Measurements from ENCODE around the gene CERKL. TPM values are rescaled to one million over a fixed set of nuclear protein-coding genes. Genes with fewer than 3 reads are reported as not detected.

The CERKL gene
- total RNA-seq, 6 experiments from 2014 or later, result 0.07 to 0.09 TPM; not detected in 4

DNA sequence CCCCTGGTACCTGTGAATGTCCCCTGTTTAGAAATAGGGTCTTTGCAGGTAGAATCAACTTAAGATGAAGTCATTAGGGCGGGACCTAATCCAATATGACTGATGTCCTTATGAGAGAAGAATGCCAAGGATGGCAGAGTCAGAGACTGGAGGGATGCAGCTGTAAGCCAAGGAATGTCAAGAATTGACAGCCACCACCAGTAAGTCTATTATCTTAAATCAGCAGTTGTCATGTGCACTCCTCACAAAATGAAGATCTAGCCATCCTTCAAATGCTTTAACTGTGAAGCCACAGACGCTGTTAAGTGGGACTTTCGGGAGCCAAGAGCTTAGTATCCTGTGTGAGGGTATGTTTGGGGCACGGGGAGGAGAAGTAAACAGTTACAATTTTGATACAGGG is 116.5 kb downstream of the CERKL start:
- Mint-ChIP-seq H3K27me3 (ENCODE audit: insufficient read depth) (peaks cover 2% of the 10 kb centered on the region), H3K4me3 (no peak overlapping the region), H3K4me1 (ENCODE audit: low read depth) (peaks cover 8% of the 10 kb centered on the region), H3K36me3 (ENCODE audit: low read depth) (peaks cover 15% of the 10 kb centered on the region), H3K9me3 (no peaks in the 10 kb centered on the region), H3K27ac (no peak overlapping the region)
- TF ChIP-seq, protein P1, sequence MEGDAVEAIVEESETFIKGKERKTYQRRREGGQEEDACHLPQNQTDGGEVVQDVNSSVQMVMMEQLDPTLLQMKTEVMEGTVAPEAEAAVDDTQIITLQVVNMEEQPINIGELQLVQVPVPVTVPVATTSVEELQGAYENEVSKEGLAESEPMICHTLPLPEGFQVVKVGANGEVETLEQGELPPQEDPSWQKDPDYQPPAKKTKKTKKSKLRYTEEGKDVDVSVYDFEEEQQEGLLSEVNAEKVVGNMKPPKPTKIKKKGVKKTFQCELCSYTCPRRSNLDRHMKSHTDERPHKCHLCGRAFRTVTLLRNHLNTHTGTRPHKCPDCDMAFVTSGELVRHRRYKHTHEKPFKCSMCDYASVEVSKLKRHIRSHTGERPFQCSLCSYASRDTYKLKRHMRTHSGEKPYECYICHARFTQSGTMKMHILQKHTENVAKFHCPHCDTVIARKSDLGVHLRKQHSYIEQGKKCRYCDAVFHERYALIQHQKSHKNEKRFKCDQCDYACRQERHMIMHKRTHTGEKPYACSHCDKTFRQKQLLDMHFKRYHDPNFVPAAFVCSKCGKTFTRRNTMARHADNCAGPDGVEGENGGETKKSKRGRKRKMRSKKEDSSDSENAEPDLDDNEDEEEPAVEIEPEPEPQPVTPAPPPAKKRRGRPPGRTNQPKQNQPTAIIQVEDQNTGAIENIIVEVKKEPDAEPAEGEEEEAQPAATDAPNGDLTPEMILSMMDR (IDR thresholded peaks at IDR 0.05), result no peak
- no peak for DNase-seq

DNA sequence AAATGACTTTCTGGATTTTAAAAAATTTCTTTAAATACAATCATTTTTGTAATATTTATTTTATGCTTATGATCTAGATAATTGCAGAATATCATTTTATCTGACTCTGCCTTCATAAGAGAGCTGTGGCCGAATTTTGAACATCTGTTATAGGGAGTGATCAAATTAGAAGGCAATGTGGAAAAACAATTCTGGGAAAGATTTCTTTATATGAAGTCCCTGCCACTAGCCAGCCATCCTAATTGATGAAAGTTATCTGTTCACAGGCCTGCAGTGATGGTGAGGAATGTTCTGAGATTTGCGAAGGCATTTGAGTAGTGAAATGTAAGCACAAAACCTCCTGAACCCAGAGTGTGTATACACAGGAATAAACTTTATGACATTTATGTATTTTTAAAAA is 120.2 kb downstream of the CERKL start:
- no peaks in the 10 kb centered on the region for H3K9me3 Mint-ChIP-seq
- peaks cover 26% of the 10 kb centered on the region for H3K36me3 Mint-ChIP-seq (ENCODE audit: low read depth)
- no peaks in the 10 kb centered on the region; the same call in 1 of the 2 replicates for H3K27me3 Mint-ChIP-seq (ENCODE audit: insufficient read depth)
- TF ChIP-seq, protein P1 (IDR thresholded peaks at IDR 0.05), result no peak
- no peak overlapping the region for H3K27ac Mint-ChIP-seq
- H3K4me3 Mint-ChIP-seq, result no peak overlapping the region
- peaks cover 5% of the 10 kb centered on the region; the same call in 1 of the 2 replicates for H3K4me1 Mint-ChIP-seq (ENCODE audit: low read depth)
- no peak for DNase-seq

DNA sequence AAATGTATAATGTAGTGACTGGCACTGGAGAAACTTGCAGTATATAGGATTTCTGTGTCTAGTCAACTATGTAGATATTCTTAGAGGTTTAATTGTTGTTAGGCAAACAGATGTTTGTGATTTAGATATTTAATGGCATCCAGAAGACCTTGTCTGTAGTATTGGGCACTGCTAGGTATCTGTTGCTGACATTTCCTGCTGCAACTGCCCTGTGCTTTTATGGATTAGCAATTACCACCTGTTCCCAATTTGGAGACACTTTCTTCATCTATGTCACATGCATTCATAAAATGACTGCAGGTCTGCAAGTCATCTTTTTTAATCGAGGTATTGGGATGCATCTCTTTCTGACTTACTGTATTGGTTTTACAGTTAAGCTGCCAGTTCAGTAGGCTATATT is 128.5 kb downstream of the CERKL start:
- H3K9me3 Mint-ChIP-seq, result no peaks in the 10 kb centered on the region
- DNase-seq, result no peak
- H3K27me3 Mint-ChIP-seq (ENCODE audit: insufficient read depth), result no peaks in the 10 kb centered on the region
- H3K27ac Mint-ChIP-seq, result no peak overlapping the region
- H3K36me3 Mint-ChIP-seq (ENCODE audit: low read depth), result peaks cover 16% of the 10 kb centered on the region
- no peaks in the 10 kb centered on the region for H3K4me1 Mint-ChIP-seq (ENCODE audit: low read depth)
- no peak overlapping the region for H3K4me3 Mint-ChIP-seq
- TF ChIP-seq, protein P1 (IDR thresholded peaks at IDR 0.05), result no peak

DNA sequence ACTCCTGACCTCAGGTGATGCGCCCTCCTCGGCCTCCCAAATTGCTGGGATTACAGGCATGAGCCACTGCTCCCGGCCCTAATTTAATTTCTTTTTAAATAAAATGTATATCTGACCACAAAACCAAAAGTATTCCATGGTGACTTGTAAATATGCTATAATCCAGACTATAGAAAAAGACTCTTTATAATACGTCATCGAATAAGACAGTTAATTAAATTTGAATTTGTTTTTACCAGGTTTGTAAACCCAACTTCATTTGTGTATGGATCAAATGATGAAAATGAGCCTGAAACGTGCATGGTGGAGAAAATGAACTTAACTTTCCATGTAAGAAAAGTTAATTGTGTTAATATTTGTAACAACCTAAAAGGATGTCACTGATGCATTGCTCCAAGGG is 129.8 kb downstream of the CERKL start:
- Mint-ChIP-seq H3K27me3 (ENCODE audit: insufficient read depth) (no peaks in the 10 kb centered on the region), H3K9me3 (no peaks in the 10 kb centered on the region), H3K36me3 (ENCODE audit: low read depth) (peaks cover 10% of the 10 kb centered on the region), H3K4me3 (no peak overlapping the region), H3K4me1 (ENCODE audit: low read depth) (no peaks in the 10 kb centered on the region), H3K27ac (no peak overlapping the region)
- TF ChIP-seq, protein P1 (IDR thresholded peaks at IDR 0.05), result no peak
- no peak for DNase-seq

DNA sequence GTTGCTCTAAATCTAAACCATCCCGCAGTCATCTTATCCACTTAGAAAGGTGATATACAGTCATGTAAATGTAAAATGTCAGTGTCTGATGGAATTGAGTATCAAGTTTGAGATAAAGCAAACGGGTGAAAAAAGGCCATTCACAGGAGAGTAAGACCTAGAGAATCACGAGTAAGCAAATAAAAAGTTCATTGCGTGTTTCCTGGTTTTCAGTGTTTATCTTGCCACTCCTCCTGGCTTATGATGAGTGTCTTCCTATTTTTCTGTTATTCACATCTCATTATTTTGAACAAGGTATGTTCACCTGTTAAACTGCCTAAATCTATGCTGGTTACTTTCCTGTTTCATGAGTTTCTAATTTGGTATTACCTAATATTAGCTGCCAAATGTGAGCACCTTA is 130.9 kb downstream of the CERKL start:
- Mint-ChIP-seq H3K27me3 (ENCODE audit: insufficient read depth) (no peaks in the 10 kb centered on the region), H3K4me3 (no peak overlapping the region), H3K9me3 (no peaks in the 10 kb centered on the region), H3K4me1 (ENCODE audit: low read depth) (no peaks in the 10 kb centered on the region), H3K36me3 (ENCODE audit: low read depth) (peaks cover 9% of the 10 kb centered on the region; the same call in 1 of the 2 replicates), H3K27ac (no peak overlapping the region)
- no peak for DNase-seq
- TF ChIP-seq, protein P1 (IDR thresholded peaks at IDR 0.05), result no peak

DNA sequence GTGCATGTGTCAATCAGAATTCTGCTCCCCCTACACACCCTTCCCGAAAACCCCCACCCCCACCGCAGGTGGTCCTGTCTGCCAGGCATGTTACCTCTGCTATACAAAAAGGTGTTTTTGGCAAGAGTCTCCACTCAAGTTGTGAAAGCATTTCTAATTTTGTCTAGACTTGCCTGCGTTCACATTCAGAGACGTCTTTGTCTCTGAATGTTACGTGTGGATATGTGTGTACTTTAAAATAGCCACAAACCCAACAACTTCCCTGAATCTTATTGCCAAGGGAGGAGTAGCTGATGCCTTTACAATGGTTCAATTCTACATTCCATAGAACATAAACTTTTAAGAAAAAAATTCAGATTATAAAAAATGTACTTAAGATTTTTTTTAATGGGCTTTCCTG is 133.1 kb downstream of the CERKL start:
- H3K27ac Mint-ChIP-seq, result no peak overlapping the region

More for the DNA sequence above, 133.1 kb downstream of the CERKL start:
- Mint-ChIP-seq H3K36me3 (ENCODE audit: low read depth) (peaks cover 9% of the 10 kb centered on the region; the same call in 1 of the 2 replicates), H3K27me3 (ENCODE audit: insufficient read depth) (no peaks in the 10 kb centered on the region), H3K9me3 (no peaks in the 10 kb centered on the region), H3K4me3 (no peak overlapping the region), H3K4me1 (ENCODE audit: low read depth) (no peaks in the 10 kb centered on the region)
- DNase-seq, result no peak
- TF ChIP-seq, protein P1 (IDR thresholded peaks at IDR 0.05), result no peak
